ENCODE data around the gene CCDC195. TPM values are rescaled to one million over a fixed set of nuclear protein-coding genes. Genes with fewer than 3 reads are reported as not detected.

The CCDC195 gene
- total RNA-seq, 4 donors from 2014 or later, result not detected

DNA sequence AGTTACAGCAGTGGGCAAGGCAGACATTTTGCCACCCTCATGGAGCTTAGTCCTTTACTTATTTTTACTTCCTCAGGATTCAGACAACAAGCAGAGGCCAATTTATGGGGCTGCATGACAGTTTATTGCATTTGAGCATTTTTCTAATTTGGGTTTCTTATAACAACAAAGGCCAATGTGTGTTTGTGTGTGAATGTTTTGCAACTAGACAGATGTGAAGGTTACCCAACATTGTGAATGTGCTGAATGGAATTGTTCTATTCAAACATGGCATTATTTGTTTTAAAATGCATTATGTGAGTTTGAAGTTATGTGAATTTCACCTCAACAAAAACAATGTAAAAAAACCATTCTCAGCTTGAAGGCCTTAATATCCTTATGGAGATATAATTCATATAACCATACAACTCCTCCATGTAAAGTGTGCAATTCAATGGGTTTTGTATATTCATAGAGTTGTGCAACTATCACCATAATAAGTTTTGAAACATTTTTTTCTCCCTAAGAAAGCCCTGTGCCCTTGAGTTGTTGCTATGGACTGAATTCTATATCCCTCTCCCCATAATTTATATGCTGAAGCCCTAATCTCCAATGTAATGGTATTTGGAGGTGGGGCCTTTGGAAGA lies 57.3 kb downstream of the CCDC195 start:
- TF ChIP-seq POLR2A (IDR thresholded peaks at IDR 0.05) (no peak), CTCF (IDR thresholded peaks at IDR 0.05) (no peak)
- no peak for DNase-seq
- H3K4me1 ChIP-seq, result no peaks in the 10 kb centered on the region
- H3K27me3 ChIP-seq, result no peaks in the 10 kb centered on the region
- intact Hi-C loops (cut with DNase I), result no loop called here
- no peak overlapping the region for H3K4me3 ChIP-seq
- H3K9me3 ChIP-seq, result peaks cover 0 to 12% (median 7%) of the 10 kb centered on the region in 3 donors
- H3K27ac ChIP-seq, result no peak overlapping the region
- H3K36me3 ChIP-seq, result no peaks in the 10 kb centered on the region

DNA sequence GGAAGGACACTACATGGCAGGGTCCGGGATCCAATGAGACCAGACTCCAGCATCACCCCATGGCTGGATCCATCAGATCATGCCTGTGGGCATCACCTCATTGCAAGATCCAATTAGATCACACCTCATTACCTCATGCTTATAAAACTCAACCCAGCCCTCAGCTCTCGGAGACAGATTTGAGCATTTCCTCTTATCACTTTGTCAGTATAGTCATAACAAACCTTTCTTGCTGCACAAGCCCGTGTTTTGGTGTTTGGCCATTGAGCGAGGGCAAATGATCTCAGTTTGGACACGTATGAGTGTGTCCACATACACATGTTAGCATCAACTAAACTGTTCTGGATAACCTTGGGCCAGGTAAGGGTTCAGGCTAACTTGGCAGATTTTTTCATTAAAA lies 58.8 kb downstream of the CCDC195 start:
- Histone ChIP-seq H3K9me3 (no peaks in the 10 kb centered on the region), H3K36me3 (no peaks in the 10 kb centered on the region), H3K27me3 (no peaks in the 10 kb centered on the region), H3K4me3 (no peak overlapping the region), H3K4me1 (no peaks in the 10 kb centered on the region), H3K27ac (no peak overlapping the region)
- no peak for TF ChIP-seq POLR2A (IDR thresholded peaks at IDR 0.05)
- TF ChIP-seq CTCF (IDR thresholded peaks at IDR 0.05), result no peak
- intact Hi-C loops (cut with DNase I), result no loop called here
- DNase-seq, result no peak
- WGBS, 2 donors, result 72 to 85% methylated on average over 5 of the region's 5 CpGs

- H3K4me1 ChIP-seq, result no peaks in the 10 kb centered on the region
- no peaks in the 10 kb centered on the region for H3K36me3 ChIP-seq
- 68 to 91% methylated on average over 5 of the region's 26 CpGs for WGBS, 2 donors
- DNase-seq, result no peak
- H3K27ac ChIP-seq, result no peak overlapping the region
- TF ChIP-seq CTCF (IDR thresholded peaks at IDR 0.05) (no peak), POLR2A (IDR thresholded peaks at IDR 0.05) (no peak)
- H3K4me3 ChIP-seq, result no peak overlapping the region
- H3K27me3 ChIP-seq, result no peaks in the 10 kb centered on the region
- intact Hi-C loops (cut with DNase I), result no loop called here
- no peaks in the 10 kb centered on the region for H3K9me3 ChIP-seq
Measured at GRCh38 chr2:224655006-224655537, 61.1 kb downstream of the CCDC195 start.

Other genes starting within 250 kb of the CCDC195 start
- gene CUL3, start 131.0 kb downstream of the CCDC195 start, total RNA-seq, result 10 to 100 TPM; 59.7 to 91.4 (median 85.2) TPM